HepG2 (cell line): ENCODE measurements around the gene GNAS. TPM values are rescaled to one million over a fixed set of nuclear protein-coding genes. Genes with fewer than 3 reads are reported as not detected.

Source experiments
- ATF2 ChIP-seq: sonication (generic); formaldehyde crosslinking; IDR thresholded peaks from 2 replicates; pipeline ENCODE4 v1.4.0; 2020; ENCODE audit warnings: missing genetic modification reagents
- KDM2A ChIP-seq: sonication (generic); formaldehyde crosslinking; IDR thresholded peaks from 2 replicates; pipeline ENCODE4 v1.4.0; 2020; ENCODE audit warnings: low read depth, missing genetic modification reagents, borderline replicate concordance
- PAX8 ChIP-seq: sonication (generic); formaldehyde crosslinking; IDR thresholded peaks from 2 replicates; pipeline ENCODE4 v1.8.0; 2022; ENCODE audit warnings: mild to moderate bottlenecking, missing genetic modification reagents, borderline replicate concordance
- POLR2AphosphoS5 ChIP-seq: IDR thresholded peaks from 2 replicates; pipeline ENCODE4 v1.6.1; 2012; ENCODE audit warnings: low read depth, low read length
- TSC22D2 ChIP-seq: sonication (generic); formaldehyde crosslinking; IDR thresholded peaks from 2 replicates; pipeline ENCODE4 v1.5.1; 2020; ENCODE audit warnings: missing genetic modification reagents, mild to moderate bottlenecking, borderline replicate concordance
- ZBTB25 ChIP-seq: IDR thresholded peaks from 2 replicates; pipeline ENCODE4 v1.6.1; 2018; ENCODE audit warnings: missing genetic modification reagents
- ZBTB38 ChIP-seq: sonication (generic); formaldehyde crosslinking; IDR thresholded peaks from 2 replicates; pipeline ENCODE4 v1.5.1; 2020; ENCODE audit warnings: mild to moderate bottlenecking, missing genetic modification reagents
- ZKSCAN1 ChIP-seq: fragments of 150-350 bp; IDR thresholded peaks from 2 replicates; pipeline ENCODE4 v1.6.1; 2014; ENCODE audit warnings: low read length
- polyA plus RNA-seq, 8 experiments: library from polyadenylated mRNA; depleted of rRNA in 3 of 8; stranded (reverse) in 7 of 8; unstranded in 1 of 8; fragments of >200 nt; fragmentation: Illumina TruSeq in 4 of 8; extraction: Trizol in 4 of 8; gene quantifications; 2 replicates each; pipeline versions ENCODE4 v1.2.1 to v1.2.3, GENCODE V29; 2011 to 2016; ENCODE audit warnings: low read depth in 4 of 8, missing spikeins in 1 of 8, mixed read lengths in 1 of 8; ENCODE audit not compliant: insufficient read depth in 1 of 8
- total RNA-seq, 5 experiments: library from RNA; depleted of rRNA; stranded (reverse); fragments of >200 nt; fragmentation: Illumina TruSeq; extraction: Trizol; gene quantifications; 2 replicates each; pipeline ENCODE4 v1.2.3, GENCODE V29; 2016; ENCODE audit warnings: low read depth in 1 of 5
- TF ChIP-seq, protein P1 (sequence below): sonication (generic); formaldehyde crosslinking; IDR thresholded peaks from 2 replicates; pipeline ENCODE4 v1.8.0; 2022; ENCODE audit warnings: missing genetic modification reagents, mild to moderate bottlenecking, inconsistent platforms, borderline replicate concordance

The GNAS gene
- total and polyA plus RNA-seq, 2 of the 13 experiments (the other 11 are each of a cell fraction or from before 2014, with no cell fraction given): 407 to 1,008 TPM

DNA sequence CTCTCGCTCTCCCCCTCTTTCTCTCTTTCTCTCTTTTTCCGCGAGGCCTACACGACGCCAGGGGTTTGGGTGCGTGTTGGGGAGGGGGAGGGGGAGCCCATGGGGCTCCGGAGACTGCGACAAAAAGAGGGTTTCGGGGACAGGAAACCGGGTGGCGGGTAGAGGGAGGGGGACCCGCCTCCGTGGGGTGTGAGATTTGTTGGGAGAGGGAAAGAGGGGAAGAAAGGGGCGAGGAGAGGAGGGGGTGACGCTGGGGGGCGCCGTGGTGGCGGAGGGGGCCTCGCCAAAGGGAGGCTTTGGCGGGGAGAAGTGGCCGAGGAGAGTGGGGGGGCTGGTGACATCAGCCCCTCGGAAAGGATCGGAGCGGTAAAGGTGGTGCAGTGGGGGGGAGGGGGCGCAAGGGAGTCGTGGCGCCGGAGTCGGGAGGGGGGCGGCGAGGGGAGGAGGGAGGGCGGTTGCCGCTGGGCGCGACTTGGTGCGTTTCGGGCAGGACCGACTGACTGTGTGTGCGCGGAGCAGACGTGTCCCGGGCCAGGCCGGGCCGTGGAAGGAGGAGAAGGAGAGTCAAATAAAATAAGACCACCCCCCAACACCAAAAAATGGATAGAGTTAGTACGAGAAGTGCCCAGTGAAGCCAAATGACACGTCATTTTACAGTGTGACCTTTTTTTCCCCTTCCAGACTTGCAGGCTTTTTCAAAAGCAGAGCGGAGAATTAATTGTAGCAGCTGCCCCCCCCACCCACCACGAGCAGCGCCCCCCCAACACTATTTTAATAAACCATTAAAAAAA lies 39.8 kb downstream of the GNAS start (continued):
- TF ChIP-seq, protein P1, sequence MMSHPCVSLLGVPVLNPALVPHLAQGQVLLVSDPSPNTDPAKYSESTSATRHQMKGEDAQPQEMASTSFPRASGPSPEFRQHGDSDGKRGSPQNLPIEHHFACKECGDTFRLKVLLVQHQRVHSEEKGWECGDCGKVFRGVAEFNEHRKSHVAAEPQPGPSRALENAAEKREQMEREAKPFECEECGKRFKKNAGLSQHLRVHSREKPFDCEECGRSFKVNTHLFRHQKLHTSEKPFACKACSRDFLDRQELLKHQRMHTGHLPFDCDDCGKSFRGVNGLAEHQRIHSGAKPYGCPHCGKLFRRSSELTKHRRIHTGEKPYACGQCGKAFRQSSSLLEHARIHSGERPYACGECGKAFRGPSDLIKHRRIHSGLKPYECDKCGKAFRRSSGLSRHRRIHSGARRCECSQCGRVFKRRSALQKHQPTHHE (CRISPR knock-in tag): peak; percentile 65; the same call in 1 of the 2 replicates
- no peak for TF ChIP-seq PAX8 (CRISPR knock-in tag)
- no peak for TF ChIP-seq TSC22D2 (CRISPR knock-in tag)
- 0 out of 2 replicates have a peak, but pooled peaks have one; percentile 38 for TF ChIP-seq ATF2
- TF ChIP-seq POLR2AphosphoS5: 0 out of 2 replicates have a peak, but pooled peaks have one; percentile 48
- no peak for TF ChIP-seq ZBTB25 (CRISPR knock-in tag)
- peak; percentile 63; the same call in 1 of the 2 replicates for TF ChIP-seq ZKSCAN1
- TF ChIP-seq ZBTB38 (CRISPR knock-in tag): peak; percentile 27; the same call in 1 of the 2 replicates
- TF ChIP-seq KDM2A (CRISPR knock-in tag): 0 out of 2 replicates have a peak, but pooled peaks have one; percentile 71
